Measurements from ENCODE around the gene DIP2B.

- TF ChIP-seq POLR2A (IDR thresholded peaks at IDR 0.05) (no peak), EP300 (IDR thresholded peaks at IDR 0.05) (no peak)
- TF ChIP-seq, protein P1, sequence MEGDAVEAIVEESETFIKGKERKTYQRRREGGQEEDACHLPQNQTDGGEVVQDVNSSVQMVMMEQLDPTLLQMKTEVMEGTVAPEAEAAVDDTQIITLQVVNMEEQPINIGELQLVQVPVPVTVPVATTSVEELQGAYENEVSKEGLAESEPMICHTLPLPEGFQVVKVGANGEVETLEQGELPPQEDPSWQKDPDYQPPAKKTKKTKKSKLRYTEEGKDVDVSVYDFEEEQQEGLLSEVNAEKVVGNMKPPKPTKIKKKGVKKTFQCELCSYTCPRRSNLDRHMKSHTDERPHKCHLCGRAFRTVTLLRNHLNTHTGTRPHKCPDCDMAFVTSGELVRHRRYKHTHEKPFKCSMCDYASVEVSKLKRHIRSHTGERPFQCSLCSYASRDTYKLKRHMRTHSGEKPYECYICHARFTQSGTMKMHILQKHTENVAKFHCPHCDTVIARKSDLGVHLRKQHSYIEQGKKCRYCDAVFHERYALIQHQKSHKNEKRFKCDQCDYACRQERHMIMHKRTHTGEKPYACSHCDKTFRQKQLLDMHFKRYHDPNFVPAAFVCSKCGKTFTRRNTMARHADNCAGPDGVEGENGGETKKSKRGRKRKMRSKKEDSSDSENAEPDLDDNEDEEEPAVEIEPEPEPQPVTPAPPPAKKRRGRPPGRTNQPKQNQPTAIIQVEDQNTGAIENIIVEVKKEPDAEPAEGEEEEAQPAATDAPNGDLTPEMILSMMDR (IDR thresholded peaks at IDR 0.05) = no peak
Observed at GRCh38 chr12:50655374-50655921, 150.7 kb downstream of the DIP2B start.

Data from ovary (tissue), 3 donors.